ENCODE results near the gene HNRNPF.

DNA sequence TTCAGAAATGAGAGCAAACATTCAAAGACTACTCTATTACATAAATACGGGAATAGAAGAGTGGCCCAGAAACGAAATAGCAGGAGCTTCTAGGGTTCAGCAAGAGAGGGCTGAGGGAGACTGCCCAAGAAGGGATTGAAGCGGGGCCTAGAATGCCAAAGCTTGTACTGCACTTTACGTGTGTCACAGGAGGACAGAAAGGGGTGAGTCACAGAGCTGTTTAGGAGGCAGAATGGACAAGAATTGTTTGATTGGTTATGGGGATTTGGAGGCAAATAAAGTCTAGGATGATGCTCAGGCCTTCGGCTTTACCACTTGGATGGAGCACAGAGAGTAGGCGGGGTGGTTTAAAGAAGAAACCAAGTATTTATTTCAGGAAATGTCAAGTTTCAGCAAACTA is 48.9 kb downstream of the HNRNPF start:
- no peak for TF ChIP-seq JUN (IDR thresholded peaks at IDR 0.05; ENCODE audit: borderline replicate concordance, insufficient read depth, insufficient read length, low read depth)
- TF ChIP-seq CTCF (IDR thresholded peaks at IDR 0.05; ENCODE audit: extremely low read depth in 1 of 2, insufficient read depth in 1 of 2, low read depth in 1 of 2, low read length in 2 of 2): no peak
- TF ChIP-seq EZH2 (IDR thresholded peaks at IDR 0.05; ENCODE audit: borderline replicate concordance, low read depth, low read length, severe bottlenecking): no peak
